Measurements from ENCODE around the gene GLIS1. TPM values are rescaled to one million over a fixed set of nuclear protein-coding genes. Genes with fewer than 3 reads are reported as not detected.

GLIS1 gene
- total and polyA plus RNA-seq, 2 of the 8 experiments (the other 6 are each of a cell fraction or from before 2014, with no cell fraction given) = 0.15 to 0.22 TPM

DNA sequence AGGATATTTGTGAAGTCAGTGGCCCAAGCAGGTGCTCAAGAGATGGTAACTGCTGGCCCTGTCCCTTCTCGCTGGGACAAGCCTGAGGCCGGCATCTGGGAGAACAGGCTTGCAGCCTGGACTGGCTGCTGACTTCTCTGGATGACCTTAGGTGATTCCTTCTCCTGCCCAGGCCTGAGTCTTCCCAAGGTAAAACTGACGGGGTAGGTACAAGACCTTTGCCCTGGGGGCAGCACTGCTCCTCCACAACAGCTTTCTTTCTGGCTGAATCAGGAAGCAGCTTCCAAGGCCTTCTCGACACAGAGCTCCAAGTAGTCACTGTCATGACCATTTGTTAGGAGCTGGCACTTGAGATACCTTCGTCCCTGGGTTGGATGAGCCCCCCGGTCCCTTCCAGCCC is 220.2 kb downstream of the GLIS1 start:
- H3K14ac ChIP-seq (ENCODE audit: insufficient read length) = no peak overlapping the region
- no peak overlapping the region for H4K5ac ChIP-seq (ENCODE audit: insufficient read length, low read depth, low read length)
- WGBS, 2 experiments (ENCODE audit: extremely low coverage in 1 of 2, insufficient coverage in 1 of 2, insufficient read length in 1 of 2, insufficient replicate concordance in 2 of 2, low coverage in 1 of 2, low lambda C conversion rate in 2 of 2, missing lambda C conversion rate in 1 of 2) = 71% methylated on average over 6 of the region's 6 CpGs; no CpG with 5 or more reads in 1 of the 2 experiments
- H2BK20ac ChIP-seq (ENCODE audit: low read length) = no peak overlapping the region
- H4K20me1 ChIP-seq (replicated peaks in 1 of 2; ENCODE audit: control insufficient read depth in 1 of 2, insufficient read depth in 2 of 2, low read length in 2 of 2) = no peaks in the 10 kb centered on the region
- no peak overlapping the region for H4K8ac ChIP-seq (ENCODE audit: extremely low read depth, insufficient read depth, low read length)
- H3K4me3 ChIP-seq (ENCODE audit: extremely low read depth in 1 of 4, insufficient read depth in 2 of 4, low read depth in 3 of 4, low read length in 4 of 4) = no peak overlapping the region
- no peak overlapping the region for H2BK15ac ChIP-seq (ENCODE audit: low read length)
- DNase-seq (ENCODE audit: low read depth in 1 of 2, low spot score in 2 of 2) = no peak
- no peak overlapping the region for H2BK120ac ChIP-seq (replicated peaks; ENCODE audit: low read depth, low read length)
- H3K4me2 ChIP-seq (ENCODE audit: insufficient read depth in 1 of 2, low read depth in 2 of 2, low read length in 2 of 2) = no peak overlapping the region
- H3K27me3 ChIP-seq (replicated peaks in 1 of 4; ENCODE audit: control insufficient read depth in 3 of 4, extremely low read depth in 1 of 4, insufficient read depth in 3 of 4, low read length in 3 of 4) = 0 out of 7 replicates have a peak, but pooled peaks cover 0 to 2% (median 0%) of the 10 kb centered on the region in 4 experiments
- ChIA-PET CTCF (ENCODE audit: partially characterized antibody) (interaction anchor here (0.7 to 2.4 kb wide), 11 partner anchors 9 to 165 kb away, joined by 3 to 7 read pairs (median 4); no protein-coding TSS in a partner anchor), POLR2A (ENCODE audit: partially characterized antibody) (no interaction called here)
- TF ChIP-seq, protein P1, sequence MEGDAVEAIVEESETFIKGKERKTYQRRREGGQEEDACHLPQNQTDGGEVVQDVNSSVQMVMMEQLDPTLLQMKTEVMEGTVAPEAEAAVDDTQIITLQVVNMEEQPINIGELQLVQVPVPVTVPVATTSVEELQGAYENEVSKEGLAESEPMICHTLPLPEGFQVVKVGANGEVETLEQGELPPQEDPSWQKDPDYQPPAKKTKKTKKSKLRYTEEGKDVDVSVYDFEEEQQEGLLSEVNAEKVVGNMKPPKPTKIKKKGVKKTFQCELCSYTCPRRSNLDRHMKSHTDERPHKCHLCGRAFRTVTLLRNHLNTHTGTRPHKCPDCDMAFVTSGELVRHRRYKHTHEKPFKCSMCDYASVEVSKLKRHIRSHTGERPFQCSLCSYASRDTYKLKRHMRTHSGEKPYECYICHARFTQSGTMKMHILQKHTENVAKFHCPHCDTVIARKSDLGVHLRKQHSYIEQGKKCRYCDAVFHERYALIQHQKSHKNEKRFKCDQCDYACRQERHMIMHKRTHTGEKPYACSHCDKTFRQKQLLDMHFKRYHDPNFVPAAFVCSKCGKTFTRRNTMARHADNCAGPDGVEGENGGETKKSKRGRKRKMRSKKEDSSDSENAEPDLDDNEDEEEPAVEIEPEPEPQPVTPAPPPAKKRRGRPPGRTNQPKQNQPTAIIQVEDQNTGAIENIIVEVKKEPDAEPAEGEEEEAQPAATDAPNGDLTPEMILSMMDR (IDR thresholded peaks at IDR 0.05; ENCODE audit: control extremely low read depth in 1 of 3, insufficient read depth in 1 of 3, low read depth in 1 of 3, low read length in 3 of 3) = peak in 1 of 3 experiments; percentile 14; a peak in 1 of 4 replicates
- TF ChIP-seq RAD21 (IDR thresholded peaks at IDR 0.05 in 1 of 2, conservative IDR thresholded peaks at IDR 0.05 in 1 of 2; ENCODE audit: low read depth in 2 of 2, low read length in 2 of 2) (peak; percentile 2 to 23; a peak in 1 of 4 replicates), SRF (IDR thresholded peaks at IDR 0.05; ENCODE audit: low read depth, low read length) (no peak)
- no peak overlapping the region for H3K56ac ChIP-seq (replicated peaks; ENCODE audit: insufficient read length, low read depth, low read length)
- H3K23ac ChIP-seq (ENCODE audit: insufficient read length) = no peak overlapping the region
- H2BK12ac ChIP-seq (ENCODE audit: low read depth, low read length) = no peak overlapping the region
- no peak for FAIRE-seq
- H3K18ac ChIP-seq (ENCODE audit: extremely low read depth, low read length) = no peak overlapping the region
- H3K9me3 ChIP-seq (ENCODE audit: insufficient read depth in 2 of 2, low read depth in 1 of 2, low read length in 1 of 2) = no peaks in the 10 kb centered on the region
- H2AFZ ChIP-seq (ENCODE audit: low read length) = no peak overlapping the region
- H3K23me2 ChIP-seq (ENCODE audit: low read depth, low read length) = no peaks in the 10 kb centered on the region
- no peaks in the 10 kb centered on the region for H3K79me1 ChIP-seq (ENCODE audit: low read depth, low read length)
- no peak overlapping the region for H2AK5ac ChIP-seq (ENCODE audit: low read depth, low read length)
- H3K79me2 ChIP-seq (ENCODE audit: control insufficient read depth in 1 of 2, insufficient read depth in 2 of 2, low read length in 2 of 2) = no peaks in the 10 kb centered on the region
- no peak overlapping the region for H3K9ac ChIP-seq (replicated peaks in 1 of 4; ENCODE audit: extremely low read depth in 1 of 4, low read depth in 3 of 4, low read length in 3 of 4)
- no peak overlapping the region for H3K27ac ChIP-seq (ENCODE audit: low read depth, low read length)
- H3K4ac ChIP-seq (replicated peaks; ENCODE audit: insufficient read length, low read depth, low read length) = no peak overlapping the region
- H2BK5ac ChIP-seq (ENCODE audit: low read depth, low read length) = no peak overlapping the region
- H3K36me3 ChIP-seq (ENCODE audit: control insufficient read depth in 2 of 4, insufficient read depth in 4 of 4, low read length in 3 of 4) = no peaks in the 10 kb centered on the region
- H4K91ac ChIP-seq (replicated peaks; ENCODE audit: insufficient read length, low read length) = no peak overlapping the region
- H3K4me1 ChIP-seq (replicated peaks in 1 of 4; ENCODE audit: control insufficient read depth in 3 of 4, insufficient read depth in 4 of 4, low read length in 3 of 4) = 0 out of 7 replicates have a peak, but pooled peaks cover 0 to under 1% (median 0%) of the 10 kb centered on the region in 4 experiments

All from H1 (cell line).